Loucy (cell line): ENCODE results near the gene CSPG4.

Experiments used
- H2AFZ ChIP-seq: fragments of 200-600 bp; sonication (generic); 2 replicates; pipeline ENCODE4 v1.6.0; 2016; ENCODE audit warnings: antibody characterized with exemption, mild to moderate bottlenecking, low read length, moderate library complexity
- H3F3A ChIP-seq: fragments of 200-600 bp; 2 replicates; pipeline ENCODE4 v1.6.0; 2016; ENCODE audit warnings: antibody characterized with exemption, low read depth, mild to moderate bottlenecking
- H3K27me3 ChIP-seq: fragments of 200-600 bp; sonication (generic); 2 replicates; pipeline ENCODE4 v1.6.1; 2014; ENCODE audit warnings: low read length, mild to moderate bottlenecking; ENCODE audit not compliant: insufficient read depth, poor library complexity, severe bottlenecking
- H3K36me3 ChIP-seq: fragments of 200-600 bp; sonication (generic); 2 replicates; pipeline ENCODE4 v1.6.1; 2016; ENCODE audit warnings: low read length; ENCODE audit not compliant: insufficient read depth
- H3K4me1 ChIP-seq: fragments of 200-600 bp; sonication (generic); 2 replicates; pipeline ENCODE4 v1.5.1; 2014; ENCODE audit warnings: low read length, mild to moderate bottlenecking; ENCODE audit not compliant: insufficient read depth, poor library complexity, severe bottlenecking
- H3K4me2 ChIP-seq: fragments of 200-600 bp; sonication (generic); 2 replicates; pipeline ENCODE4 v1.6.0; 2014; ENCODE audit warnings: antibody characterized with exemption, low read length, low read depth, mild to moderate bottlenecking; ENCODE audit not compliant: poor library complexity, severe bottlenecking
- H3K4me3 ChIP-seq: fragments of 200-600 bp; sonication (generic); 2 replicates; pipeline ENCODE4 v1.5.1; 2014; ENCODE audit warnings: low read length, mild to moderate bottlenecking, mixed read lengths; ENCODE audit not compliant: poor library complexity, severe bottlenecking
- H3K79me2 ChIP-seq: fragments of 200-600 bp; sonication (generic); 2 replicates; pipeline ENCODE4 v1.6.1; 2014; ENCODE audit warnings: low read length; ENCODE audit not compliant: insufficient read depth
- H3K9ac ChIP-seq: fragments of 200-600 bp; sonication (generic); 2 replicates; pipeline ENCODE4 v1.6.0; 2014; ENCODE audit warnings: mild to moderate bottlenecking, low read depth, low read length, moderate library complexity; ENCODE audit not compliant: poor library complexity, severe bottlenecking
- H3K9me2 ChIP-seq: fragments of 200-600 bp; sonication (generic); replicated peaks from 2 replicates; pipeline ENCODE4 v1.6.1; 2016; ENCODE audit warnings: low read depth, low read length, mixed read lengths
- H3K9me3 ChIP-seq: fragments of 200-600 bp; sonication (generic); 2 replicates; pipeline ENCODE4 v1.6.1; 2014; ENCODE audit warnings: mild to moderate bottlenecking, antibody characterized with exemption, low read length, low read depth; ENCODE audit not compliant: insufficient read depth
- H4K20me1 ChIP-seq: fragments of 200-600 bp; sonication (generic); 2 replicates; pipeline ENCODE4 v1.6.0; 2014; ENCODE audit warnings: antibody characterized with exemption, low read length, mild to moderate bottlenecking; ENCODE audit not compliant: insufficient read depth, poor library complexity, severe bottlenecking
- EZH2phosphoT487 ChIP-seq: fragments of 200-600 bp; IDR thresholded peaks from 2 replicates; pipeline ENCODE4 v1.6.1; 2018; ENCODE audit warnings: antibody characterized with exemption, mild to moderate bottlenecking, moderate library complexity, borderline replicate concordance
- TF ChIP-seq, protein P1 (sequence below): fragments of 200-600 bp; sonication (generic); conservative IDR thresholded peaks from 2 replicates; pipeline ENCODE4 v1.5.1; 2014; ENCODE audit warnings: mild to moderate bottlenecking, antibody characterized with exemption, low read length

CSPG4 gene

DNA sequence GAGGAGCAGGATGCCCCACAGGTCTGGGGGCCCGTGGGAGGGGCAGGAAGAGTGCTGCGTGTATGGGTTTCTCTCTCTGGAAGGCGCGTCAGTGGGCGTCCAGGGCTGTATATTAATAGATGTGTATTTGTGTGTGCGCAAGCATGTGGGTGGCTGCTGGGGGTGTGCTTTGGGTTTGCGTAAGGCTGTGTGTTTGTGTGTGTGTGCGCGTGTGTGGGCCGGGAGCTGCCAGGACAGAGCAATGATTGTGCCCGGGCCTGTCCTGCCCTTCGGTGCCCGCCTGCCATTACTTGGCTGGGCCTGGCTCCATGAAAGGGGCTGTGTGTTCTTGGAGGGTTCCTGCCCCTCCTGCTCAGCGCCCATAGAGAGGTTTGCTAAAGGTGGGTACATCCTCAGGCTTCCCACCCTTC lies 16.3 kb downstream of the CSPG4 start:
- no peaks in the 10 kb centered on the region for H3K9me2 ChIP-seq
- TF ChIP-seq, protein P1, sequence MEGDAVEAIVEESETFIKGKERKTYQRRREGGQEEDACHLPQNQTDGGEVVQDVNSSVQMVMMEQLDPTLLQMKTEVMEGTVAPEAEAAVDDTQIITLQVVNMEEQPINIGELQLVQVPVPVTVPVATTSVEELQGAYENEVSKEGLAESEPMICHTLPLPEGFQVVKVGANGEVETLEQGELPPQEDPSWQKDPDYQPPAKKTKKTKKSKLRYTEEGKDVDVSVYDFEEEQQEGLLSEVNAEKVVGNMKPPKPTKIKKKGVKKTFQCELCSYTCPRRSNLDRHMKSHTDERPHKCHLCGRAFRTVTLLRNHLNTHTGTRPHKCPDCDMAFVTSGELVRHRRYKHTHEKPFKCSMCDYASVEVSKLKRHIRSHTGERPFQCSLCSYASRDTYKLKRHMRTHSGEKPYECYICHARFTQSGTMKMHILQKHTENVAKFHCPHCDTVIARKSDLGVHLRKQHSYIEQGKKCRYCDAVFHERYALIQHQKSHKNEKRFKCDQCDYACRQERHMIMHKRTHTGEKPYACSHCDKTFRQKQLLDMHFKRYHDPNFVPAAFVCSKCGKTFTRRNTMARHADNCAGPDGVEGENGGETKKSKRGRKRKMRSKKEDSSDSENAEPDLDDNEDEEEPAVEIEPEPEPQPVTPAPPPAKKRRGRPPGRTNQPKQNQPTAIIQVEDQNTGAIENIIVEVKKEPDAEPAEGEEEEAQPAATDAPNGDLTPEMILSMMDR, result no peak
- TF ChIP-seq EZH2phosphoT487, result no peak
- peak overlapping the region; percentile 60 for H3K4me2 ChIP-seq
- no peaks in the 10 kb centered on the region for H3K9me3 ChIP-seq
- H3K4me3 ChIP-seq, result no peak overlapping the region
- H3K36me3 ChIP-seq, result no peaks in the 10 kb centered on the region
- H3K27me3 ChIP-seq, result no peaks in the 10 kb centered on the region
- no peaks in the 10 kb centered on the region for H4K20me1 ChIP-seq
- H3K9ac ChIP-seq, result peak overlapping the region; percentile 50
- H2AFZ ChIP-seq, result no peak overlapping the region
- no peaks in the 10 kb centered on the region for H3K79me2 ChIP-seq
- H3K4me1 ChIP-seq, result peaks cover 71% of the 10 kb centered on the region
- 0 out of 2 replicates have a peak, but pooled peaks cover 2% of the 10 kb centered on the region for H3F3A ChIP-seq

DNA sequence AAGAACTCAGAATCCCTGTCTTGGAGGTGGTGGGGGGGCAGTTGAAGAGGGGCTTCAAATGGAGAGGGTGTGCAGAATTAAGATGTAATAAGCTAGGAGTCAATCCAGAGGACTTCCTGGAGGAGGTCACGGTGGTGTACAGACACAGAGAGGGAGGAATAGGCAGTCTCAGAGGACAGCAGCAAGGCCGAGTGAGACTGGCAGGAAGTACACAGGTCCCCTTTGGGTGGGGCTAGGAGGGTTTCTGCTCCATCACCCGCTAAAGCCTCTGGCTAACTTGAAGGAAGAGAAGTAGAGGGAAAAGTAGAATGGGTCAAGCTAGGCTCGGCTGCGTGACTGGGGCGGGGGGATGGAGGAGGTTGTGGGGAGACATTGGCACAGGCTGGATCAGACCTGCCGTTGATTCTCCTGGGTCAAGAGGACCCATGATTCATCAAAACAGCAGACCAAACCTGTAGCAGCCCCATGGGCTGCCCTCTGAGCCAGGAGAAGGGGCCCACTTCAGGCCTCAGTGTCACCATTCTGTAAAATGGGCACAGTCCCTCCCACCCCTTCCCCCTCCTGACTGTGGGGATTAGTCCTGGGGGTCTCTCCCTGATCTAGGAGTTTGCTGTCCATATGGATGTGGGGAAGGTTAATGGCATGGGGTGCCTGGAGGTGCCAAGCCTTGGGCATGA lies 16.9 kb downstream of the CSPG4 start:
- Histone ChIP-seq H2AFZ (no peak overlapping the region), H3K27me3 (no peaks in the 10 kb centered on the region), H3K4me2 (peak overlapping the region; percentile 60), H3K4me1 (peaks cover 67% of the 10 kb centered on the region), H3F3A (0 out of 2 replicates have a peak, but pooled peaks cover 2% of the 10 kb centered on the region), H3K9me3 (no peaks in the 10 kb centered on the region), H3K9me2 (no peaks in the 10 kb centered on the region), H4K20me1 (no peaks in the 10 kb centered on the region), H3K9ac (peak overlapping the region; percentile 50), H3K36me3 (no peaks in the 10 kb centered on the region), H3K4me3 (no peak overlapping the region), H3K79me2 (no peaks in the 10 kb centered on the region)
- no peak for TF ChIP-seq EZH2phosphoT487
- TF ChIP-seq, protein P1, result no peak

DNA sequence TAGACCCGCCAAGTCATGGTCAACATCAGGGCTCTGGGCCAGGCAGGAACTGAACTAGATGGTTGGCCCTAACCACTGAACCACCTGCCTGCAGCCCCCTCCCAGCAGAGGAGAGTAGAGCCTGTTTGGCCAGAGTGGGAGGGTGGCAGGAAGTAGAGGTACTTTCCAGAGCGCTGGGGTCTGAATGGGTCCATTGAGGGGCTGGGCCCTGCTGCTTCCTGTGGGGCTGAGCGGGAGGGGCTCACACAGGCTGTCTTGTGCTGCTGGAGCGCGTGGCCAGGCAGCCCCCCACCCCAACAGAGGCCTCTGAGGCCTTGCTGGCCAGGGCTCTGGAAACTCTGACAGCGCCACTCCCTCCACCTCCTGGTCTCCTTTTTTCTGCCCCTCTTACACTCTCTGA lies 17.4 kb downstream of the CSPG4 start:
- H3K9me2 ChIP-seq, result no peaks in the 10 kb centered on the region
- H3K9ac ChIP-seq, result peak overlapping the region; percentile 62
- peak overlapping the region; percentile 60 for H3K4me2 ChIP-seq
- H2AFZ ChIP-seq, result no peak overlapping the region
- H3F3A ChIP-seq, result 0 out of 2 replicates have a peak, but pooled peaks cover 2% of the 10 kb centered on the region
- no peaks in the 10 kb centered on the region for H3K27me3 ChIP-seq
- H3K9me3 ChIP-seq, result no peaks in the 10 kb centered on the region
- TF ChIP-seq, protein P1, result no peak
- no peak for TF ChIP-seq EZH2phosphoT487
- no peaks in the 10 kb centered on the region for H4K20me1 ChIP-seq
- H3K4me3 ChIP-seq, result peak overlapping the region; percentile 6
- H3K36me3 ChIP-seq, result no peaks in the 10 kb centered on the region
- peaks cover 61% of the 10 kb centered on the region for H3K4me1 ChIP-seq
- H3K79me2 ChIP-seq, result no peaks in the 10 kb centered on the region
